Measurements from ENCODE around the gene PLEKHM3.

PLEKHM3 gene

DNA sequence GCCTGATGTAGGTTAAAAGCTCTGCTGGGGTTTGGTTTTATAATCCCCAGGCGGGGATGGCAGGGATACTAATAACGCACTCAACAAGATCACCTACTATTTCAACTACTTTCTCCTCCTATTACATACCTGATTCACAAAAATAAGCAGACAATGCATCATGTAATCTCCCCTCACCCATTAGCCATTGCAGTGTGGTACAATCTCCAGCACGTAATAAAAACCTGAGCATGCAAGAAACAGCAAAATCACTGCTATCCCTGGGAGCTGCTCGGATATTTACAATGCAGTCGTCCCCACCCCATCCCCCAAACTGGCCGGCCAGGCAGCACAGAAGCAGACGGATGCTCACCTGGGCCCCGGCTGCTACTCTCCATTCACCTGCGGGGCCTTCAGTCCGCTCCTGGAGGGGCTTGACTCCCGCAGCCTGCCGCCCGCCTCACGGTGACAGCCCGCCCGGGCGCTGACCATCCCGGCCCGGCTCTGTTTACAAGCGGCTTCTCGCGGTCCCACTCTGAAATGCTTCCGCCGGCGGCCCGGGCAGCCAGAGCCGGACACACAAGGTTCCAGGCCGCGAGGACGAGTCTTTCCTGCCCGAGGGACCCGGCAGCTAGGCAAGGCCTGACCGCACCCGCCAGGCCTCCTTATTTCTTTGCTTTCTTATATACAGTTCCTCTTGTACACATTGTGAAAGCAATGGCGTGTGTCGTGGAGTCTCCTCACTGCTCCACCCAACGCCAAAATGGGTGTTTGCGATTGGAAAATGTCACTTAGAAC is at the start of gene PLEKHM3:
Gene PLEKHM3, minus strand, starts transcription at position 491 of the 777 bp plus-strand sequence. CDS start 23,888 bp downstream, outside the sequence.
- peak; percentile 59 to 82 for DNase-seq

DNA sequence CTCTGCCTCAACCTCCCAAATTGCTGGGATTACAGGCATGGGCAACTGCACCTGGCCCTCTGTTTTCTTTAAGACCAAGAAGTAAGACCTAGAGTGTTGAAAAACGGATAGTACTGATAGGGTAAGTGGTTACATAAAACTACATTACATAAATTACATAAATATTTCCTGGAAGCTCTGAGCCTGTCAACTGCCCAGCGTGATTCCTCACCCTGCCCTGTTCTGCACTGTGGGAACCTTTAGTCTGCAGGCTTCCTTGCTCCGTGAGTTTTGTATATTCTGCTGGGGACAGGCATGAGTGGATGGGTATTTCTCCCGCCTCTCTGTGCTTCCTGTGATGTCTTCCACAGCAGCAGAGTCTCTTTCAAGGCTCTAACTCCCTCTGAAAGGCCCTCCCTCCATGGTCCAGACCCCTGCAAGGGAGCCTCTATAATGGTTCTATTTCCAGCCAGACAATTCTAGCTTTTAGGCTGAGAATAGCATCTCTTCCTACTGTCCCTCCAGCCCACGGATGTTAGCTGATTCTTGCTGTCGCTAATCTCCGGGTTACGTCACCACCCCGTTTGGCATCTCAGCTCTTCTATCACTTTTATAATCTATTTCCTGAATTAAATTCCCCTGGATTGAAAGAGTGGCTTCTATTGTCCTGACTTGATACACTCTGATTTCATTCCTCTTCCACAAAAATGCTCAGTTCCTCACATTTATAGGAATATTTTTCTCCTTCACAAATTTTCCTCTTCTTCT is 49.5 kb upstream of the PLEKHM3 start:
- DNase-seq, result no peak

DNA sequence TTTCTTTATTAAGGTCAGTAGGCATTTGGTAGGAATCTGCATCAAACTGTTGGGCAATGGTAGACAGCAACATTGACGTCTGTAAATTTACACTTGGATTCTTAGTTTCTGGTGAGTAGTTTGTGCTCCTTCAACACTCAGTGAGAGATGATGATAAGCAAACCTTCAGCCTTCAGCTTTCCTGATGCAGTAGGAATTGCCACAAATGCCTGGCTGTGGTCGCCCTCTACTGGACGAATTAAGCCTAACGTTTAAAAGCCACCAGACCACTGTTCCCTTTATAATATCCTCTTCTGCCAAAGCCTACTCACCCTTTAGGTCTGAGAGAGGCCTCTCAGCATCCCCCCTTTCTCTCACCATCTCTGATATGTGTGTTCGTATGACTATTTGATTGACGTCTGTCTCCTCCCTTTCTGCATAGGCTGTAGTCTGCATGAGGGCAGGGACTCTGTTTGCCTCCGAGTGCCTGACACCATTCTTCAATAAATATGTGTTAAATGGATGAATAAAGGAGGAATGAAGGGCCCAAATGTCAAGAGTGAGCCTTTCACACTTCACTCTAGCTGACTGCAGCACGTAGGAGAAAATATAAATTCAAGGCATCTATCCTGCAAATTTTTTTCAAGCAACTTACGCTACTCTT is 47.0 kb upstream of the PLEKHM3 start:
- peak; percentile 2 to 62 for DNase-seq

- no peak for DNase-seq
Measured at GRCh38 chr2:208069186-208069585, 43.9 kb upstream of the PLEKHM3 start.

- DNase-seq, result no peak
Measured at GRCh38 chr2:208066016-208066415, 40.7 kb upstream of the PLEKHM3 start.

GRCh38 chr2:208065476-208065875 is 40.1 kb upstream of the PLEKHM3 start:
- DNase-seq, result no peak

- peak in 1 of 2 donors; percentile 55 for DNase-seq
Measured at GRCh38 chr2:208064220-208064961, 39.1 kb upstream of the PLEKHM3 start.

DNA sequence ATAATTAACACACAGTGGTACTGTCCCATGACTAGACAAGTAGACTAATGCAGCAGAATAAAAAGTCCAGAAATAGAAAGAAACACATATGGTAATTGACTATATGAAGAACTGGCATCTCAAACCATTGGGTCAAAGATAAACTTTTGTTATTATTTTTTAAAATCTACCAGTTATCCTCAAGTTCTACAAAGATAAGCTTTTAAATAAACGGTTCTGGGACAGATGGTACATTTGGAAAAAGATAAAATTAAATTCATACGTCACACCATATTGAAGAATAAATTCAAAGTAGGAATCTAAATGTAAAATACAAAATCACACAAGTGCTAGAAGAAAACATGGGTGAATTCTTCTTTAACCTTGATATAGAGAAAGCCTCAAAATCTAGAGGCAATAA is 37.6 kb upstream of the PLEKHM3 start:
- DNase-seq, result no peak

GRCh38 chr2:208062113-208062512 is 36.8 kb upstream of the PLEKHM3 start:
- DNase-seq, result peak in 1 of 2 donors; percentile 16

DNA sequence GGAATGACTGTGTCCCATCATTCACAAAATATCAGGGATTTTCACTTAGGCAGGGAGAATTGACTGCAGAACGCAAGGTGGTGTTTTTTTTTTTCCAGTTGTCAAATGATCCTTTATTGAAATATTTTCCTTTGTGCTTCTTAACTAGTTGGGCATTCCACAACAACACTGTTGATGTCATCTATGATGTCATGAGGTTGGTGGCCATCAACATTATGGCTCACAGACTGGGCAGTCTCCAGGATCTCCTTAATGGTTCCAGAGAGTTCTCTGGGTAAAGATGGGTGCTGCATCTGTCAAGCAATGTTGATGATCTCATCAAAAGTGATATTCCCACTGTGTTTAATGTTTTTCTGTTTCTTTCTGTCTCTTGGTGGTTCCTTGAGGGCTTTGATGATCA is 31.8 kb upstream of the PLEKHM3 start:
- DNase-seq, result no peak

- DNase-seq, result no peak
Measured at GRCh38 chr2:208049441-208049840, 24.1 kb upstream of the PLEKHM3 start.

DNA sequence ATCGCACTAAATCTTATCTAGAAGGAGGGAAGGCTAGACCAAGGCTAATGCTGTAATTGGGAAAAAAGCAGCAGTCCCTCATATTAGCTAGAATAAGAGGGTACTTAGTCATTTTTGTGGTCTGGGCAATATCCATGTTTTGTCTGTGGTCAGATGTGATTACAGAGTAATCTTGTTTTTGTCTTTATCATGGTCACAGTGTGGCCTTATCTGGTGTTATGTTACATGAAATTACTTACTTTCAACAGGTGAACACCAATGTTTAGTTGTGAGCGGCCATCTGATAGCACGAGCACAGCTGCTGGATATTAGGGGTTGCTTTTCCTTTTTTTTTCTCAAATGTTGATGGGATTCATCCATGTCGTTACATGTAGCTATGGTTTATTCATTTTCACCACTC is 23.7 kb upstream of the PLEKHM3 start:
- no peak for DNase-seq

DNA sequence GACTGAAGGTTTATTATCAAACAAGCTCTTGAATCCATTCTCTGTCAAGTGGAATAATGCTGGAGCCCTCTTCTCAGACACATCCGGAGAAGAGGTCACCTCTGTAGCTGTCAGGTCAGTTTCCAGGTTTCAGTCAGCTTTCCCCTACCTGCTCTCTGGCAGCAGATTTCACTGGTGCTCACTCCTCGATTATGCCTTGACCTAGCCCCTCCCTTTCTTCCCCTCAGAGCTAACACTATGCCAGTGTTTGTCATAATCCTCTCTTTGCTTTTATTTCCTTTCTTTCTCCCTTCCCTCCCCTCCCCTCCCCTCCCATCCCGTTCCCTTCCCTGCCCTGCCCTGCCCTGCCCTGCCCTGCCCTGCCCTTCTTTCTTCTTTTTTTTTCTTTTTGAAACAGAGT is 22.5 kb upstream of the PLEKHM3 start:
- no peak for DNase-seq

DNA sequence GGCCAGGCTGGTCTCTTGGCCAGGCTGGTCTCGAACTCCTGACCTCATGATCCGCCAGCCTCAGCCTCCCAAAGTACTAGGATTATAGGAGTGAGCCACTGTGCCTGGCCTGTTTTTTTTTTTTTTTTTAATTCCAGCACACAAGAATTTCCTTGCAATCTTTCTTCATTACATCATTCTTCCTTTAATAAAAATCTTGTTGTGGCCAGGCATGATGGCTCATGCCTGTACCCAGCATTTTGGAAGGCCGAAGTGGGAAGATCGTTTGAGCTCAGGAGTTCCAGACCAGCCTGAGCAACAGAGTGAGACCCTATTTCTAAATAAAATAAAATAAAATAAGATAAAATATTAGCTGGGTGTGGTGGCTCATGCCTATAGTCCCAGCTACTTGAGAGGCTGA is 21.4 kb upstream of the PLEKHM3 start:
- DNase-seq, result no peak

DNA sequence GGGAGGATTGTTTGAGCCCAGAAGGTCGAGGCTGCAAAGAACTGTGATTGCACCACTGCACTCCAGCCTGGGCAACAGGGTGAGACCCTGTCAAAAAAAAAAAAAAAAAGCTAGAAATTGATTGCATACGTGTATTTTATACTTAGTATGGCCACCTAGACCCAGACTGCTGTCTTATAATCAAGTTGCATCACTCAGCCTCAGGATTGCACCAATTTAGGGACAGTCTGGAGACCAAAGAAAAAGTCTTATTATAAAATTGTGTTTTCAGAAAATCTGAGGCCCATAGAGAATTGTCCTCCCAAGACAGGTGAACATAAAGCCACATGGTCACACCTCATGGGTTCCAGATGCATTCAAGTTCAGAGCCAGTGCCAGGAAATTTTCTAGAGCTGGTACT is 17.1 kb upstream of the PLEKHM3 start:
- DNase-seq, result no peak

DNA sequence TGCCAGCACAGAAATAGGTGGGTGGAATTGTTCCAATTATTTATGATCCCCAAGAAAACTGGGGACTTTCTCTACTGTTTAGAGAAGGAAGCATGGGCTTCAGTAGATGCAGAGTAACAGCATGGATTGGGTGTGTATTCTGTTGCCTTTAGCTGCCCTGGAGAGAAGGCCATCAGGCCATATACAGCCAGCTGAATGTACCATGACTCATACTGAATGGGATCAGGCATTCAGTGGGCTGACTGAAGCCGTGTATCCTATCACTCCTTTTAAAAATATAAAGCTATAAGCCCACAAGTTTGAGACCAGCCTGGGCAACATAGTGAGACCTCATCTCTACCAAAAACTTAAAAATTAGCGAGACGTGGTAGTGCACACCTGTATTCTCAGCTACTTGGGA is 16.7 kb upstream of the PLEKHM3 start:
- no peak for DNase-seq

DNA sequence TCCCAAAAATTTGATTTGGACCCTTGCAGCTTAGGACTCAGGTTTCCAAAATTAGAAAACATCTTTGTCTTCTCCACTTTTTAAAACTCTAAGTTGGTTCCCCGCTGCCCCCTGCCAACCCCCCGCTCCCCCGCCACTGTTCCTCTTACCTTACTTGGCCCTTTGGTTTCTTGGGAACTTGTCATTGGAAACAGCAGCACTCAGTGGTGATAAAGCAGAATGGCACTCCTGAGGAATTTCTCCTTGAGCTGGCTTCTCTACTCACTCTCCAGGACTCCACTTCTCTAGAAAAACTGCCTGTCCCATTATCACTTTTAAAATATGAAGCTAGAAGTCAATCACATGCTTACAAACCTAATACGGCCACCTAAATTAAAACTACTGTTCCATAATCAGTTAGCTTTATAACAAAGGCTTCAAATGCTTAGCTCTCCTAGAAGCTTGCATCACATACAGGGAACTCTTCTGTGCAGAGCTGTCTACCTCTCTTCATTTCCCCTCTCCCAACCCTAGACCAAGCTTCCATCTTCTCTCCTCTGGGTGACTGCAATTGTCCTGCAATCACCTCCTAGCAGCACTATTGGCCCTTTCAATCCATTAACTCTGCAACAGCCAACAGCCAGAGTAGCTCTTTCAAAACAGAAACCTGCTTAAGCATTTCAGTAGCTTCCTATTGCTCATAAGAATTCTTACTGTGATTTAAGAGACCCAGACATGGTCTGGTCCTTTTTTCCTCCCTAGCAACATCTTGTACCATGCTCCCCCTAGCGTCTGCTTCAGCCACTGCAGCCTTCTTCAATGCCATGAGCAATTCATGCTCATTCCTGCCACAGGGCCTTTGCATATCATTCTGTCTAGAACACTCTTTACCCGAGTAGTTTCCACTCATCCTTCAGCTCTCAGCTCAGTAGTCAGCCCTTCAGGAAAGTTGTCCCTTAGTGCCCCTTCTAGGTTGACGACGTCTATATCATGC is 15.2 kb upstream of the PLEKHM3 start:
- DNase-seq, result peak; percentile 6 to 77

DNA sequence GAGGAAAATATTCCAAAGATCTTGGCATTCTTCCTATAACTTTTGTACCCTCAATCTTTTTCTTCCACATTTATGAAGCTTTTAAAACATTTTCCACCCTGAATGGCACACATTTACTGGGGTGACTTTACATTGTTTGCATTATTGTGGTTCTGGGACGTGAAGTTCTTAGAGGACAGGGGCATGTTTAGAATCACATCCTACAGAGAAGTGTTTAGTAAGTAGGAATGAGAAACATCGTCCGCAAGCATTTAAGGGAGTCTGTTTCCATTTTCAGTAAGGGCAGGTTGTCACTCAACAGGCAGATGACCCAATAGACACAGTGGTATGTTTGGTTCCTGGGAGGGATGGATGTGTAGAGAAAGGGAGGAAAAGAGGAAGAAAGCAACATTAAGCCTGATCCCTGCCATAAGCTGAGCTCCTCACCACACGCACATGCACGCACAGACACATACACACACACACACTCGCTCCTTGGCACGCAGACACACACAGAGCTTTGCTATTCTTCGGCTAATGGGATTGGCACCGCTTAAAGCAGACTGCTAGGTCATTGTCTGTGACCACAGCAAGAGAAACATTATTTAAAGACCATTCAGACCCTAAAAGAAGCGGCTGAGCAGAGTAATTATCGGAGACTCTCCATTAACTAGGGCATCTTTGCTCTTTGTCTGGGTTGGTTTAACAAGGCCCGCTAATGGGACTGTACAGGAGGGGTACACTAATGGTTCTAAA is 14.2 kb upstream of the PLEKHM3 start:
- no peak for DNase-seq

DNA sequence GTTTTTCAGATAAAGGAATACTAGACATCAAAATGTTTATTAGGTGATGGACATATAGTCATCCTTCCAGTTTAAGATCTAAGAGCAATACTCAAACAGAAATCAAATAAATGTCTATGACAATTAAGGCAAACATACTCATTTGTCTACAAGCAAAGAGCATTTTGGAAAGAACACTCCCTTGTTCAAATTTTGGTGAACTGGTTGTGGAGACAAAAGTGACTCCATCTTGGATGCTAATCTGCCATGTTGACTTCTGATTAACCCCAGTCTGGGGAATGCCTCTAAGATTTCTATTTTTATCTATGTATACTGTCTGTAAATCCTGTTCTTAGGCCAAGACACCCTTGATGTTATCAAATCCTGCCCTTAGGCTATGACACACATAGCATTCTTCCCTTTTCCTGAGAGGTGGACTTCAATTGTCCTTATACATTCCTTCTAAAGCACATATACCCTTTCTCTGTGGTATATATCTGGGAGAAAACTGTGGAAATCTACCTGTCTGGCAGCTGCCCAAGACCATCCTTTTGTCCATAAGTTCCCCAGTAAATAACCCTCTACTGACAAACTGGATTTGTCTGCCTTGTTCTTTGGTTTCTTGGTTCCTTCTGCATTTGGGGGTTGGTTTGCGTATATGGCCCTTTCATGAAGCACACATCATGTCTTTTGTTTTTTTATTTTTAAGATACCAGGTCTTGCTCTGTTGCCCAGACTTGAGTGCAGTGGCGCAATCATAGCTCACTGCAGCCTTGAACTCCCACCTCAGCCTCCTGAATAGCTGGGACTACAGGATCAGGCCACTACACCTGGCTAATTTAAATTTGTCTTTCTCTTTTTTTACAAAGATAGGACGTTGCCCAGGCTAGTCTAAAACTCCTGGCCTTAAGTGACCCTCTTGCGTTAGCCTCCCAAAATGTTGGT is 12.5 kb upstream of the PLEKHM3 start:
- no peak for DNase-seq

DNA sequence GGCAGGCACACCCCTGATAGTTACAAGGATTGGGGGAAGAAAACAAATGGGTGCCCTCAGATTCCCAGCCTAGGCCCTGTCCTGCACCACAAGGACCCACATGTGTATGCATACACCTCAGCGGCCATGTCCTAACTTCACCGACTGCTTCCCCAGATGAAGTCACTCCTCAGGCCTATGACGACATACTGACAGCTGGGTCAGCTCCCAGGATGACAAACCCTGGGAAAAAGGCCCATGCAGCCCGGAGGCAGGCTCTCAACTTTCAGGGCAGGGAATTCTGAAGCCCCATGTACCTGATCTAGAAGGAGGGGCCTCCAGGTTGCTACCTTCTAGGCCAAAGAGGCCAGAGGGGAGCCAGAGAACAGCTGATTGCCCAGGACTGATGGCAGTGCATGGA is 11.0 kb upstream of the PLEKHM3 start:
- no peak for DNase-seq
